Measurements from ENCODE around the gene TRMT1. TPM values are rescaled to one million over a fixed set of nuclear protein-coding genes. Genes with fewer than 3 reads are reported as not detected.

The TRMT1 gene
- total RNA-seq, 1 experiment from 2014 or later, result 91.8 TPM

GRCh38 chr19:13055213-13056051 is 61.1 kb downstream of the TRMT1 start:
- Histone ChIP-seq H3K27ac (ENCODE audit: low read length) (peak overlapping the region; percentile 99), H3K27me3 (ENCODE audit: low read length) (no peaks in the 10 kb centered on the region), H3F3A (ENCODE audit: low read length, unreplicated experiment) (no peaks in the 10 kb centered on the region), H3K4me1 (ENCODE audit: insufficient read depth, low read length) (peaks cover 81% of the 10 kb centered on the region), H3K36me3 (ENCODE audit: low read depth, low read length) (no peaks in the 10 kb centered on the region), H3K4me2 (ENCODE audit: low read length) (peak overlapping the region; percentile 95), H2AFZ (ENCODE audit: low read length) (peak overlapping the region; percentile 59), H4K20me1 (ENCODE audit: low read length) (no peaks in the 10 kb centered on the region), H3K79me2 (ENCODE audit: low read length) (peaks cover 73% of the 10 kb centered on the region), H3K9ac (ENCODE audit: low read length) (peak overlapping the region; percentile 90), H3K9me3 (ENCODE audit: low read length) (no peaks in the 10 kb centered on the region), H3K9me2 (replicated peaks; ENCODE audit: low read length) (no peaks in the 10 kb centered on the region), H3K4me3 (ENCODE audit: low read length) (peak overlapping the region; percentile 62)
- intact Hi-C loops (cut with micrococcal nuclease), result loop anchor here (2.0 kb wide), 1 partner anchor 41 kb away; no protein-coding TSS in a partner anchor
- CTCF ChIA-PET, result interaction anchor here (0.6 to 2.6 kb wide), 6 partner anchors 21 to 90 kb away, joined by 3 to 13 read pairs (median 4); no protein-coding TSS in a partner anchor
- TF ChIP-seq CTCF (conservative IDR thresholded peaks at IDR 0.05; ENCODE audit: low read depth, low read length), result peak; percentile 39; the same call in 1 of the 2 replicates
- no peak for TF ChIP-seq EZH2phosphoT487 (IDR thresholded peaks at IDR 0.05; ENCODE audit: borderline replicate concordance, low read length)
- TF ChIP-seq EZH2 (IDR thresholded peaks at IDR 0.05; ENCODE audit: low read length, unreplicated experiment), result no peak
- POLR2A ChIA-PET (ENCODE audit: unreplicated experiment), result interaction anchor here (0.5 to 1.0 kb wide), 8 partner anchors 27 to 582 kb away, joined by 3 to 8 read pairs (median 4); no protein-coding TSS in a partner anchor
- BruUV-seq (replicated peaks), result TSS peak; percentile 93
- DNase-seq, result peak; percentile 81
- ATAC-seq, result peak; percentile 21

Other genes with a start within 250 kb of the TRMT1 start
- 47.1 and 48.0 TPM in 2 replicates for gene DNASE2, start 235.3 kb downstream of the TRMT1 start, total RNA-seq (2014; rRNA removed)
- gene KLF1, start 229.5 kb downstream of the TRMT1 start, total RNA-seq (2014; rRNA removed), result not detected in 2 replicates
- 37.4 and 38.6 TPM in 2 replicates for gene GCDH, start 225.6 kb downstream of the TRMT1 start, total RNA-seq (2014; rRNA removed)
- gene SYCE2, start 197.4 kb downstream of the TRMT1 start, total RNA-seq (2014; rRNA removed), result 0.40 and 0.95 TPM in 2 replicates
- gene FARSA, start 183.0 kb downstream of the TRMT1 start, total RNA-seq (2014; rRNA removed), result 194 and 339 TPM in 2 replicates
- gene CALR, start 178.1 kb downstream of the TRMT1 start, total RNA-seq (2014; rRNA removed), result 2,022 and 2,043 TPM in 2 replicates
- 389 and 418 TPM in 2 replicates for gene RAD23A, start 170.9 kb downstream of the TRMT1 start, total RNA-seq (2014; rRNA removed)
- 219 and 352 TPM in 2 replicates for gene GADD45GIP1, start 159.5 kb downstream of the TRMT1 start, total RNA-seq (2014; rRNA removed)
- 0.55 and 1.1 TPM in 2 replicates for gene DAND5, start 147.2 kb downstream of the TRMT1 start, total RNA-seq (2014; rRNA removed)
- gene NFIX, start 121.3 kb downstream of the TRMT1 start, total RNA-seq (2014; rRNA removed), result 43.3 and 75.8 TPM in 2 replicates
- 3.3 and 12.0 TPM in 2 replicates for gene LYL1, start 13.9 kb downstream of the TRMT1 start, total RNA-seq (2014; rRNA removed)
- gene NACC1, start 1.5 kb upstream of the TRMT1 start, total RNA-seq (2014; rRNA removed), result 266 and 337 TPM in 2 replicates
- 179 and 243 TPM in 2 replicates for gene STX10, start 33.6 kb upstream of the TRMT1 start, total RNA-seq (2014; rRNA removed)
- 155 and 191 TPM in 2 replicates for gene IER2, start 33.7 kb upstream of the TRMT1 start, total RNA-seq (2014; rRNA removed)

Measured in PC-3 (cell line).